AG08396 (cell line): Measurements from ENCODE around the gene PHACTR3.

Source experiments
- DNase-seq: peaks from one replicate; pipeline ENCODE4 v3.0.0; 2012; ENCODE audit warnings: low spot score, mixed read lengths

Gene PHACTR3

DNA sequence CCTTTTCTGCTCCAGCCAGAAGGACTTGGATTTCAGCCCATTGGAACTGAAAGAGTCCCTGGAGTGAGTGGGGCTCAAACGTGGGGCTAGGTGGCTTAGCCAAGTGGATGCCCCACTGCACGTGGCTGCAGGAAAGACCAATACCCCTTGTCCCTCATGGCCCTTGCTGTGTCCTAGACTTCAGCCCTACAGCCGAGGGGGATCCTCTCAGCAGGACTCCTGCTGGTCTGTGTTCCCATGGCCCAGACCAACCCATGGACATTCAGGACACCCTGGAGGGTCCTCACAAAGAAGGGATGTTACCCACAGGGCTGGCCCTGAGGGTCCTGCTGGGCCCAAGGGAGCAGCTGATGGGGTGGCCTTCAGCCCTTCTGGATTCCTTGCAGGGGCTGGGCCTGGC lies 30.0 kb upstream of the PHACTR3 start:
- no peak for DNase-seq

DNA sequence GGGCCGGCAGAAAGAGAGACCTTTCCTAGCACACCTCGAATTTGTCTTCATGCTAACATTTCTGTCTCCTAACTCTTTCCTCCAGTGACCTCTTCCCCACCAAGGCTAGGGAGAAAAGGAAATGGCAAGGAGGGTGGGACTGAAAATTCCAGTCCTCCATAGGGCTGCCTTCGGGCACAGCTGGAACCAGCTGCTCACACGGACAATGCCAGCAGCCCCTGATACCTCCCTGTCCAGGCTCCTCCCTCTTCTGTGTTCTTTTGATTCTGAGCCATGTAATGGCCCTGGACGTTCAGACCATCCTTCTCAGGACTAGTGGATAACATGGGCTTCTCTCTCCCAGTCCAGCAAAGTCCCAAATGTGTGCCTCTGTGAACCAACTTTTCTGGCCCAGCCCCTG lies 29.1 kb upstream of the PHACTR3 start:
- DNase-seq: no peak

DNA sequence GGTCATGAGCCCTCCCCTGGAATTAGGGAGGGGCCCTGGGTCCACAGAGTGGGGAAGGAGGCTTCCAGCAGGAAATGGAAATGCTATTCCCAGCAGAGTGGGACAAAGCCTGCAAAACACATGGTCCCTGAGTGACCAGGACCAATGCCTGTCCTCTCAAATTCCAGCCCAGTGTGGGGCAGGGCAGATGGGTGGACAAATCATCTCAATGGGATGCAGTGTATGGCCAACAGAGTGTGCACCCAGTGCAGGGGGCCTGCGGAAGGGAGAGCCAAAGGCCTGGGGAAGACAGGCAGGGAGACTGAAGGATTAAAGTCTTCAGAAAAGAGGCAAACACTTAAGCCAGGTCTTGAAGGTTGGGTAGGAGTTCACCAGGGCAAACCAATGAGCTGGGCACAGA lies 28.7 kb upstream of the PHACTR3 start:
- DNase-seq: no peak

DNA sequence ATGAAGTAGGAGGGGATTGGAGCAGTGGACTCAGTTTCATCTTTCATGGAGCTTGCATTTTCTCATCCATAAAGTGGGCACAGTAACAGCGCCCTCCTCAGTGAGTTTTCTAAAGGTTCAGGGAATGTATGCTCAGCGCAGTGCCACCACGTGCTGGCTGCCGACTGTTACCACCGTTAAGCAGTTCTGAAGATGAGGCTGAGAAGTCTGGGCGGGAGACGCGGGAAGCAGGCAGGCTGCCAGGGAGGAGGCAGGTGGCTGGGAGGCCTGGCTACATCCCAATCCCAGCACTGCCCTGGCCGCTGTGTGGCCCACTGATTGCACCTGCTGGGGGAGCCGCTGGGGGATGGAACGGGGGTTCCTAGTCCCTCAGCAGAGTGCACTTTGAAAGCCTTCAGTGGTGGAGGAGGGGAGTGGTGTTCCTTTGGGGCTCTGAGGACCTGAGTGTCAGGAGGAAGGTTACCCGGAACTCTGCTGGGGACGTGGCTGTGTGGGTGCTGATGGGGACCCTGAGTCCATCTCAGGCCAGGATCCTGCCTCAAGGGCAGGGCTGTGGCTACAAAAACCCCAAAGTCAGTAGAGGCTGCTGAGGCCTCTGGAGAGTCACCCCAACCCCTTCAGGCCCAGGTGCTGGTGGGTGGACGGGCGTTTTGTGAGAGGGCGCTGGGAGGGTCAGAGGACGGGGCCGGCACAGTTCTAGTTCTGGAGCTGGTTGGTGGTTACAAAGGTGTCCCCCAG lies 28.0 kb upstream of the PHACTR3 start:
- DNase-seq: no peak

DNA sequence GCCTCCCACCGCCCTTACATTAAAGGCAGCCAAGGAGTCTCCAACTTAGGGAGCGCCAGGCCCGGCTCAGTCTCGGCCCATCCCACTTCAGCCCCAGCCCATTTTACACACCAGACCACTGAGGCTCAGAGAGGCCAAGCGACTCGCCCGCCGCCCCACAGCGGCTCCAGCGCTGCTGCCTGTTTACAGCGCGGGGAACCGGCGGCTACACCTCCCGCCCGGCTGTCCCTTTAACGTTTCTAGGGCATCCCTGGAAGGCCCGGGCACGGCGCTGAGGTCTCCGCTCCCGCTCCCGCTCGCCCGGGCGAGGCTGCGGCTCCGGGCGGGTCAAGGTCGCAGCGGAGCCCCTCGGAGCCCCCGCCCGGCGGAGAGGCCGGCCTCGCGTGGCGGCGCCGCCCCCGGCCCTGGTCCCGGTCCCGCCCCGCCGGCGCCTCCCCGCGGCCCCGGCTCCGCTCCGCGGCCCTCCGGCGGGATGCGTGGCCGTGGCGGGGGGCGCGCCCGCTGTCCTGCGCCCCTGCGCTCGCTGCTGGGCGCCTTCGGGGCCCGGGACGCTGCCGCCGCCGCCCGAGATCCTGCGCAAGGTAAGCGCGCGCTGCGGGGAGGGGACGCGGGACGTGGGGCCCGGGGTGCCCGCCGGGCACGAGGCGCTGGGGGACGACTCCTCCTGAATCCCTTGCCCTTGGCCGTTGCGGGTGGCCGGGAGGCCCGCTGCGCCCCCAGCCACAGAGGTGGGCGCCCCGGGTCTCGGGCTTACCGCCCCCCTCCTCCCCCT lies 27.1 kb upstream of the PHACTR3 start:
- no peak for DNase-seq

DNA sequence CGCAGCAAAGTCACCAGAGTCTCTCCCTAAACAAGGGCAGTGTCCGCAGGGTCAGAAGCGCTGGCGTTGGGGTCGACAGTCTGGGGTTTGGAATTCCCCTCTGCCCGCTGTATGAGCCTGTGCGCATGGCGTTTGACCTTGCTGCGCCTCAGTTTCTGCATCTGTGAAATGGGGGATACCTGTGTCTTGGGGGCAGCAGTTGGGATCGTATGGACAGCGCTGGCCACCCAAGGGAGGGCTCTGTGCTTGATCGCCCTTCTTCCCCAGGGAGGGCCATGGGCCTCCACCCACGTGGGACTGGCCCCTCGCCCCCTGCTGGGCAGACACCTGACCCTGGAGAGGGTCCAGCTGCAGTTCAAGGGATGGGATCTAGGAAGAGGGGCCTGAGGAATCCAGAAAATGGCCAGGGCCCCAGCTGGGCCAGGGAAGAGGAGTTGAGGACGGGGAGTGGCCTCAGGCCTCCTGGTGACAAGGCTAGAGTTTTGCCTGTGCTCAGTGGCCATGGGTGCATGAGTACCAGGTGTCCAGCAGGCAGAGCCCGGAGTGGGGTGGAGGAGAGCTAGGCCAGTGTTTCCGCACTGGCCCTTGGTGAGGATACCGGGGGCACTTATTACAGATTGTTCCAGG lies 26.4 kb upstream of the PHACTR3 start:
- no peak for DNase-seq

DNA sequence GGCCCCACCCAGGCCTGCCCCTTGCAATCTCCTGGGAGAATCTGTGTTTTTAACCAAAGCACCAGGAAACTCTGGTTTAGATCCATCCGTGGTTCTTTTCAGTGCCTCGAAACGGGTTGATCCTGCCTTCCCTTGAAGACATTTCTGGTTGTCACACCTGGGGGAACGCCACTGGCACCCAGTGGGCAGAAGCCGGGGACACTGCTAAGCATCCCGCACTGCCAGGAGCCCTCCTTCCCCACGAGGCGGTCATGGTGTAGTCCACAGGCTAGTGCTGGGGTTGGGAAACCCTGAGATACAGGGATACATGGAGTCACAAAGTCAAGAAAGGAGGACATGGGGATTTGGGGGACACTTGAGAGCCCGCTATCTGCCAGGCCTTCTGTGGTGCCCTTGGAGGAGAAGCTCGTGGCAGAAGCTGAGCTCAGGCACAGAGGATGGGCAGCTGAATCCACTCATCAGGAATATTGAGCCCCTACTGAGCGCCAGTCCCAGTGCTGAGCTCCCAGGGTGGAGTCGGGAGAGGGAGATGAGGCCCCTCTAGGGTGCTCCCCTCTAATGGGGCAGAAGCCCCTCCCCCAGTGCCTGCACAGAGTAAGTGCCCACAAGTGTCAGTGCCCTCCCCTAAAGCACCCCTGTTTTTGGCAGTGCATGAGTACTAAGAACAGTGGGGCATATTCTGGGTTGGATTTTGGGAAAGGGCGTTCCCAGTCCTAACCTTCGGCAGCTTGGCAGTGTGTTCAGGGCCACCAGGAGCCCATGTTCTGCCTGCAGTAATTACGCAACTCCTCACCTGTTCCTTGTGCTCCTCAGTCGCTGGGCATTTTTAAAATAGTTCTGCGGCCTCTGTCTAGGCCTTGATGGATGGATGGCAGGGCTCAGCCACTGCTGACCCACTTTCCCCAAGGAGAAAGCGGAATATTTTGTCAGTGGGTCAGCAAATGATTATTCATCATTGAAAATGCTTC lies 25.6 kb upstream of the PHACTR3 start:
- no peak for DNase-seq

DNA sequence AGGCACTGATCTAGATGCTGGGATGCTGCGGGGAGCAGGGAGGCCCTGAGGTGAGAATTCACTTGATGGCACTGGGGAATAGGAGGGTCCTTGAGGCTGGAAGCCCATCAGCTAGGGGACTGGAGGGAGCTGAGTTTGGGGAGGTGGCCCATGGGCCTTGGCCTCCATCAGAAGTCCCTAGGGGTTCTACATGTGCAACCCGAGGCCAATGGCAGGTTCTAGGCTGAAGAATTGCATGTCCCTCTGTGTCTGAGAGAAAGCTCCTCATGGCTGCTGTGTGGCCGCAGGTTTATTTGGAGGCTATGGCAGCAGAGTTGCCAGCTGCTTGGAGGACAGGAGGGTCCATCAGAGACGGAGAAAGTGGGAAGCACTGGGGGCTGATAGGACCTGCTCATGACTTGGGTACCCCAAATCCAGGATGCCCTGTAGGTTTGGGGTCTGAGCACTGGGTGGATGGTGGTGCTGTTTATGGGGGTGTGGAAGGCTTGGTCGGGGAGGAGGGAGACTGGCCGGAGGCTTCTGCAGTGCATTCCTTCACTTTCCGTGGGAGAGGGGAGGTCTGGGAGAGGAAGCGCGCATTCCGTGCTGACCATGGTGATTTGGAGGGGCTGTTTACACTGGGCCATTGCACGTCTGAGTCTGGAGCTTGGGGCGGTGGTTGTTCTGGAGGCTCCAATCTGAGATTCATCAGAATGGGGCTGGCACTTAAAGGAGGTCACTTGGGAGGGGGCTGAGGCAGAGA lies 24.8 kb upstream of the PHACTR3 start:
- no peak for DNase-seq

DNA sequence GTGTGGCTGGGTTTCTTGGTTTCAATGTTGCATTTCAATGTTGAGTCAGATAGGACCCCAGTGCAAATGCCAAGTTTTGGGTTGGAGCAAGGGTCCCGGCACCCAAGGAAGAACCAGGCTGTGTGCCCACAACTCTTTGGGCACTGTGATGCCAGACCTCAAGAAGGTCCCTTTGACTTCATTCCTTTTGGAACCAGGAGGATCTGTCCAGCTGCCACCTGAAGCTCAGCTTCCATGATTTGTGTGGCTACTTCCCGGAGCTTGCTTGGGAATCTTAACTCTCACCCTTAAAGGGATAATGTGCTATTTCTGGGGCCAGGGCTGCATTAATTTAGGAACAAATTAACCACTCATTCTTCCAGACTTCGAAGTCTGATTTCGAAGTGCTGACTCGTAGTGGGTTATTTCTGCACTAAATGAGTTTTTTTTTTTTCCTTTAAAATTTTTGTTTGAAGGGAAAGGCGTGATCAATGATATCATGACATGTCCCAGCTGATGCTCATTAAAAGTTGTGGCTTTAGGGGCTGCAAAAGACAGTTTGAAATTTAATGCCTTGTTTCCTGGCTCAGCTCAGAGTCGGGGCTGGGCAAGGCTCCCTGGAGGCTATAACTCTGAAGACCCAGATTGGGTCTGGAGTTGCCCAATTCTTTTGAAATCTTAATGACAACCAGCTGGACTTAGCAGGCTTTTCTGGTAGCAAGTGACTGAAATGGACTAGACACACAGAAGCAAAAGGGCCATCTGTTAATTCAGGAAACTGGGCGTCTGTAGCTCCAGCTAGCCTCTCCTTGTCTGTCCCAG lies 24.0 kb upstream of the PHACTR3 start:
- no peak for DNase-seq

DNA sequence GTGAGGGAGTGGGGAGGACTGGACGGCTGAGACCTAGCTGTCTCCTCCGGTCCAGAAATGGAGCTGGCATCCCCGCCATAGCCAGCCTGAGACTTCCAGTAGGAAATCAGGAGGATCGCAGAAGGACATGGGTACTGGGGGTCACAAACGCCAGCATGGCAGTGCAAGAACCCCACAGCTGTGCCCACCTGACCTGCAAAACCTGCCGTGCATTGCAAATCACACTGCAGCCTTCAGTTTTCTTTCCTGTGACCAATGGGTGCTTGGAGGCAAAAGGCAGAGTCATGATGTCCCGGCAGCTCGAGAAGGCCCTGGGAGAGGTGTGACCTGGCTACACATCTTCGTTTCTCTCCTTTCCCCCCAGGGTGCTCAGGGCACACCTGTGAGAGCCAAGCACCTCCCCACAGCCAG lies 23.3 kb upstream of the PHACTR3 start:
- no peak for DNase-seq

DNA sequence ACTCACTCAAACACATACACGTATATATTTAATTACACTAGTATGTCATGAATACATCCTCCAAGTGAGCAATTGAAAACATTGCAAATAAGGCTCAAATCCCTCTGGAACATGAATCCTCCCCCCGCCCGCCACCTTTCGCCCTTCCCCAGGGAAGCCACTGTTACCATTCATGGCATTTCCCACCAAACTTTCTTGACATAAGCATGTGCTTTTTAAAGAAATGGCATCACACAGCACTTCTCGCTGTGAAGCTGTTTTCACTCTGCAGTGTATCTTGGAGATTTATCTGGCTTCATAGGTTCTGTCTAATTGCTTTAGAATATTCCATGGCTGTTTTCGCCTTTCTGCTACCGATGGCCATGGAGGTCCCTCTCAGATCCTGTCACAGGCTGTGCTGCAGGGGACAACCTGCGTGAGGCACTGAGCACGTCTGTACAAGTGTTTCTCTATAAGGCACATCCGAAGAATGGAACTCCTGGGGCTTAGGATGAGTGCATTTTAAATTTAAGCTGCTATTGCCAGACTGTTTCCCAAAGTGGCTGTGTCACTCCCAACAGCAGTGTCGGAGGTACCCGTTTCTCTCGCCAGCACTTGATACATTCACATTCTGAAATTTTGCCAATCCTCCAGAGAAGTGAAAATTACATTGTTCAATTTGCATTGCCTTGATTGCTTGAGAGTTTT lies 22.2 kb upstream of the PHACTR3 start:
- DNase-seq: no peak

DNA sequence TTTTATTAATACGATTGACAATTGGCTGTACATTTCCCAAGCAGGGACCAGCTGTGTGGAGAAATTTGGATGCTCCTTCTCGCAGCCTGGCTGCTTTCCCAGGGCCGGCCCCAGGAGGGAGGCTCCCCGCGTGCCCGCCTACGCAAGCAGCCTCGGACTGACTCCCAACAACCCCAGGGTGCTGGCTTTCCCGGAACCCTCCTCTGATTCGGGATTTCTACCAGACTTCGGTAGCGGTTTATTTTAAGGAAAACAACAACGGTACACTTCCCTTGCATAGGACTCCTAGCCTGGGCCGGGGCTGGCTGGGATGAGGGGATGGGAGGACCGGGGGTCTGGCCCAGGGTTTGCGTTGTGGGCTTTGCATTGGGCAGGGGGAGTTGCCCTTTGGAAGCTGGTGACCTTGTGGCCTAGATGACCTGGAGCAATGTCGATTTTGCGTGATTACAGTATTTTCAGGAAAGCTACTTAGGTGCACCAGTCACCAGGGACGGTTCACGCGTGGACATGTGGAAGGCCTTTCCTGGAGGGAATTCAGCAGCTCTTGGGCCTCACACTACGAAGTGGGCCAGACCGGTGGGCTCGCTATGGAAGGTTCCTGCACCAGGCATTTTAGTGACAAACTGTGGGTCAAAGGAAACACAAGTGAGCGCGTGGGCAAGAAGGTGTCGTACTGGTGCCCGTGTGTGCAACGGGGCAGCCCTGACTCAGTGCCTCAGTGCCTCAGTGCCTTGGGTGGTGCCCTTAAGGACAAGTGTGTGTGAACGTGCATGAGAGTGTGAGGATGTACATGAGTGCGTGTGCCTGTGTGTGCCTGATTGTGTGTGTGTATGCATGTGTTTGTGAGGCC lies 20.7 kb upstream of the PHACTR3 start:
- no peak for DNase-seq

DNA sequence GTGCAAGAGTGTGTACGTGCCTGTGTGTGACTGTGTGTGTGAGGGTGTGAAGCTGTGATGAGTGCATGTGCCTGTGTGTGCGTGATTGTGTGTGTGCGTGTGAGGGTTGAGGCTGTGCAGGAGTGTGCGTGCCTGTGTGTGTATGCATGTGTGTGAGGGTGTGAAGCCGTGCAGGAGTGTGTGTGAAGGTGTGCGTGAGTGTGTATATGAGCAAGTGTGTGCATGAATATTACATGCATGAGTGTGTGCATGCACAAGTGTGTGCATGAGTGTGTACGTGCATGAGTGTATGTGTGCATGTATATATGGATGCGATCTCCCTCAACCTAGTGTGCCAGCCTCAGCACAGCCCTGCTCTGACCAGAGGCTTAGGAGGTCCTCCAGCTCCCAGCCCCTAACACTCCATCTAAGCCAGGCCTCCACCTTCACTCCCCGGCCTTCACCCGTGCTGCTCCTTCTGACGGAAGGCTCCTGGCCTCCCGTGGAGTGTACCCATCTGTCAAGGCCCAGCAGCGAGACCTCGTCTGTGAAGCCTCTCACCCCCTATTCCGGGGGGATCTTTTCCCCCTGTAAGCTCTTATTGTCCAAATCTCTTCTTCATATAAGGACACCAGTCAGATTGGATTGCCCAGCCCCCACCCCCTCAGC lies 19.9 kb upstream of the PHACTR3 start:
- DNase-seq: no peak

DNA sequence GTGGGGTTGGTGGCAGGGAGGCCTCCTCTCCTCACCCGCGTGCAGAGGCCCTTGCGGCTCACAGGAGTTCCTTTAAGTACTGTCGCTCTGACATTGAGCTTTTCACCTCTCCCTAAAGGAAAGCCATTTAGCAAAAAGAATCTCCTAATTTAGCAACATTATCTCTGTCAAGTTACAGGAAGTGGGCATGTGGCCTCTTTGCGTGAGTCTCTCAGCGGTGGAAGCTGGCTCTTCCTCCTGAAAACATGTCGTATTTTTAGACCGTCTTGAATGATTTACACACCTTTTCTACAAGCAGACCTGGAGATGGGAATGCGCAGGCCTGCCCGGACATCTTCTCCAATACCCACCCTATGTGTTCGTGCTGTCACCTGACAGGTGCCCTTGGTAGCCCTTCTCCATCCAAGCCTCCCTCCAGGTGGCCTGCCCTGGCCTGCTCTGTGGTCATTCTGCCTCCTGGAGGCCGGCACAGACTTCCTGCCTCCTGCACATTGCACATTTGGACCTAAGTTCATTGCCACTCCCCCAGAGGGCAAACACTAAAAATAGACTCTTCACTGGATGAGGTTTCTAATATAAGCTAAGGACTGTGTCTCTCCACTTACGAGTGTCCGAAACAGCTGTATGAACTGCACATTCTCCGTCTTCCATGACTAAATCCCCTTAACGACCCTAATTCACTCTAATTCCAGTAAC lies 18.5 kb upstream of the PHACTR3 start:
- DNase-seq: no peak

DNA sequence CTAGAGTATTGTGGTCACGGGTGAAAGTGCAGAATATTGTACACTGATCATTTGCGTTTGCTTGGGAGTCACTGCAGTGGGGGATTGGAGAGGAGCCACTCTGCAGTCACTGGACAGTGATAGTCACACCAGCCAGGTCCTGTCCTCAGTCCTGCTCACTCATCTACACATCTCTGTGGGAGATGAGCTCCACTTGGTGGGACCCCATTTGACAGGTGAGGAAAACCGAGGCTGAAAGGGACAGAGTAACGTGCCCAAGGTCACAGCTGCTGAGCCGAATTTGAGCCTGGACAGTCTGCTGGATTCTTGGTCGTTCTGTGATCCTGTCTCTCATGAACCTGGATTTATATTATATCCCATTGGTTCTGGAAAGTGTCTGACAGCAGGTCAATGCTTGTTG lies 17.7 kb upstream of the PHACTR3 start:
- DNase-seq: no peak

DNA sequence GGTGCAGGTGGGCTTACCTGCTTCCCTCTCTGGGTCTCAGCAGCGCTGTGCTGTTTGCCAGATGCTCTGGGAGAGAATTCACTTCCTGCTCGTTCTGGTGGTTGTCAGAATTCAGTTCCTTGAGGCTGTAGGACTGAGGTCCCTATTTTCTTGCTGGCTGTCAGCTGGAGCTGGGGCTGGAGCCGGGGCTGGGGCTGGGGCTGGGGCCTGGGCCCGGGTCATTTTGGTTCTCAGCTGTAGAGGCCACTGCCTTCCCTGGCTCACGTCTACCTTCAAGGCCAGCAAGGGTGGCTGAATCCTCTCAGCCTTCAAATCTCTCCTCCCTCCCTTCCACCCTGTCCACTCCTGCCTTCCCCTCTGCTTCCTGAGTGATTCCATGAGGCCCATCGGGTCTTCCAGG lies 16.8 kb upstream of the PHACTR3 start:
- DNase-seq: no peak

DNA sequence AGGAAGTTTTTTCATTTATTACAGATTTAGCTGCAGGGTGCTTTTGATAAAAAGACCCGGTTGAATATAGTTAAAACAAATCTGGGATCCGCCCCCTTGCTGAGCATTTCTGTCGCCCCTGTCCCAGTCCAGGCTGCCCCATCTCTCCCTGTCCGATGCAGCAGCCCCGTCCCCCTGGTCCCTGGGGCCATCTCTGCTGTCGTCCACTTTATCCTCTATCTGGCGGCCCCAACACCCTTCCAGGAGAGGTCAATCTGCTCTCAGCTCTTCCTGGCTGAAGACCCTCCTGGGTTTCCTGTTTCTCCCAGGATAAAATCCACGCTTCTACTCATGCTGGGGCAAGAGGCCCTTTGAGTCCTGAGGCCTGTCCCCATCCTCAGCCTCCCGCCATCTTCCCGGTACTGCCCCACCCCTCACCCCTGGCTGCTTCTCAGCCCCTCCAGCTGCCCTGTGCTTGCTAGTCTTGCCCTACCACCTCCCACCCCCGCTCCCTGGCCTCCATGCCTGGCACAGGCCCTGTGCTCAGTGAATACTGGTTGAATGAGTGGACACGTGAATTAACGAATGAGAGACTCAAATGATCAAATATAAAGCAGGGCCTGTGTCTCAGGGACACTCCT lies 16.0 kb upstream of the PHACTR3 start:
- no peak for DNase-seq
